WTC11 (cell line): ENCODE measurements around the gene PTPRO.

Experiments
- ATF3 ChIP-seq: sonication (generic); formaldehyde crosslinking; conservative IDR thresholded peaks from 2 replicates; pipeline ENCODE4 v1.8.1; 2022; ENCODE audit warnings: mild to moderate bottlenecking, missing genetic modification reagents
- CTCF ChIP-seq: fragments of 200-600 bp; IDR thresholded peaks from 2 replicates; pipeline ENCODE4 v1.8.0; 2022; ENCODE audit warnings: antibody characterized with exemption
- IRF2 ChIP-seq: sonication (generic); formaldehyde crosslinking; IDR thresholded peaks from 2 replicates; pipeline ENCODE4 v1.8.0; 2022; ENCODE audit warnings: low read depth, missing genetic modification reagents, borderline replicate concordance
- NFATC4 ChIP-seq: fragments of 250-450 bp; sonication (Bioruptor Pico); IDR thresholded peaks from 2 replicates; pipeline ENCODE4 v1.9.0; 2021; ENCODE audit warnings: mild to moderate bottlenecking
- NFYB ChIP-seq: sonication (generic); formaldehyde crosslinking; conservative IDR thresholded peaks from 2 replicates; pipeline ENCODE4 v1.8.0; 2022; ENCODE audit warnings: low read depth, missing genetic modification reagents
- OVOL2 ChIP-seq: fragments of 250-450 bp; sonication (Bioruptor Pico); IDR thresholded peaks from 2 replicates; pipeline ENCODE4 v1.9.0; 2021; ENCODE audit warnings: mild to moderate bottlenecking, borderline replicate concordance
- SP1 ChIP-seq: sonication (generic); formaldehyde crosslinking; conservative IDR thresholded peaks from 2 replicates; pipeline ENCODE4 v1.8.1; 2022; ENCODE audit warnings: missing genetic modification reagents
- USF1 ChIP-seq: sonication (generic); formaldehyde crosslinking; IDR thresholded peaks from 2 replicates; pipeline ENCODE4 v1.8.0; 2022; ENCODE audit warnings: mild to moderate bottlenecking, missing genetic modification reagents
- ZBTB43 ChIP-seq: sonication (generic); formaldehyde crosslinking; IDR thresholded peaks from 2 replicates; pipeline ENCODE4 v1.8.1; 2023; ENCODE audit warnings: mild to moderate bottlenecking, missing genetic modification reagents
- ZNF232 ChIP-seq: sonication (generic); formaldehyde crosslinking; IDR thresholded peaks from 2 replicates; pipeline ENCODE4 v1.8.0; 2022; ENCODE audit warnings: mild to moderate bottlenecking, missing genetic modification reagents
- ZNF281 ChIP-seq: sonication (generic); formaldehyde crosslinking; IDR thresholded peaks from 2 replicates; pipeline ENCODE4 v1.8.0; 2023; ENCODE audit warnings: mild to moderate bottlenecking, missing genetic modification reagents
- TF ChIP-seq, protein P1 (sequence below): sonication (generic); formaldehyde crosslinking; IDR thresholded peaks from 2 replicates; pipeline ENCODE4 v1.8.1; 2023; ENCODE audit warnings: mild to moderate bottlenecking, missing genetic modification reagents
- TF ChIP-seq, protein P2 (sequence below): sonication (generic); formaldehyde crosslinking; IDR thresholded peaks from 2 replicates; pipeline ENCODE4 v1.8.1; 2022; ENCODE audit warnings: low read depth, missing genetic modification reagents, borderline replicate concordance

DNA sequence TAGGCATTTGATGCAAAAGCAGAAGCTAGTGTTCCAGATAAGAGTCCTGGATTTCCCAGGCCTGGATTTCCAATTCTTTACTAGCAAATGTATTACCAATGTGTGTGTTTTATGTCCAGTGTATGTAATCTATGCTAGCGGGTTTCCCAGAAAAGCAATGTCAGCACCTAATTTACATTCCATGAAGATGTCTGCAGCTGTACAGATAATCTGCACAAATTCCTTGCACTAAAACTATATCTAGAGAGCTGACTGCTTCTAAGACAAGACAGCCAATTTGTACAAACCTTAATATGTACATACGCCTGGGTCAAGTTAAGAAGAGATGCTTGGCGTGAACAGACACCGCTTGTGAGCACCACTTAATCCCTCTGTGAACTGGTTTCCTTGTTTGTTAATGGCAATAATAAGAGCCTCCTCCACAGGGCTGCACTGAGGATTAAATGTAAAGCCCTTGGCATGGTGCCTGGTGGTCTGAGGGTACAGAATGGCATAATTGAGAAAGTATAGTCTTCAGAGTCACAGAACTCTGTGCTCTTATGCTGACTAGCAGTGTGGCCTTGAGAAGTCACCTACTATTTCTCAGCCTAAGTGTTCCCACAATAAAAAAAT lies 281.3 kb downstream of the PTPRO start:
- TF ChIP-seq SP1 (CRISPR knock-in tag) (no peak), CTCF (no peak), NFATC4 (no peak), USF1 (CRISPR knock-in tag) (no peak), OVOL2 (CRISPR knock-in tag) (no peak), NFYB (CRISPR knock-in tag) (no peak), ZBTB43 (CRISPR knock-in tag) (no peak), ATF3 (no peak), IRF2 (no peak), ZNF232 (no peak), ZNF281 (CRISPR knock-in tag) (no peak)
- TF ChIP-seq, protein P1, sequence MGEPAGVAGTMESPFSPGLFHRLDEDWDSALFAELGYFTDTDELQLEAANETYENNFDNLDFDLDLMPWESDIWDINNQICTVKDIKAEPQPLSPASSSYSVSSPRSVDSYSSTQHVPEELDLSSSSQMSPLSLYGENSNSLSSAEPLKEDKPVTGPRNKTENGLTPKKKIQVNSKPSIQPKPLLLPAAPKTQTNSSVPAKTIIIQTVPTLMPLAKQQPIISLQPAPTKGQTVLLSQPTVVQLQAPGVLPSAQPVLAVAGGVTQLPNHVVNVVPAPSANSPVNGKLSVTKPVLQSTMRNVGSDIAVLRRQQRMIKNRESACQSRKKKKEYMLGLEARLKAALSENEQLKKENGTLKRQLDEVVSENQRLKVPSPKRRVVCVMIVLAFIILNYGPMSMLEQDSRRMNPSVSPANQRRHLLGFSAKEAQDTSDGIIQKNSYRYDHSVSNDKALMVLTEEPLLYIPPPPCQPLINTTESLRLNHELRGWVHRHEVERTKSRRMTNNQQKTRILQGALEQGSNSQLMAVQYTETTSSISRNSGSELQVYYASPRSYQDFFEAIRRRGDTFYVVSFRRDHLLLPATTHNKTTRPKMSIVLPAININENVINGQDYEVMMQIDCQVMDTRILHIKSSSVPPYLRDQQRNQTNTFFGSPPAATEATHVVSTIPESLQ (CRISPR knock-in tag) = no peak
- TF ChIP-seq, protein P2, sequence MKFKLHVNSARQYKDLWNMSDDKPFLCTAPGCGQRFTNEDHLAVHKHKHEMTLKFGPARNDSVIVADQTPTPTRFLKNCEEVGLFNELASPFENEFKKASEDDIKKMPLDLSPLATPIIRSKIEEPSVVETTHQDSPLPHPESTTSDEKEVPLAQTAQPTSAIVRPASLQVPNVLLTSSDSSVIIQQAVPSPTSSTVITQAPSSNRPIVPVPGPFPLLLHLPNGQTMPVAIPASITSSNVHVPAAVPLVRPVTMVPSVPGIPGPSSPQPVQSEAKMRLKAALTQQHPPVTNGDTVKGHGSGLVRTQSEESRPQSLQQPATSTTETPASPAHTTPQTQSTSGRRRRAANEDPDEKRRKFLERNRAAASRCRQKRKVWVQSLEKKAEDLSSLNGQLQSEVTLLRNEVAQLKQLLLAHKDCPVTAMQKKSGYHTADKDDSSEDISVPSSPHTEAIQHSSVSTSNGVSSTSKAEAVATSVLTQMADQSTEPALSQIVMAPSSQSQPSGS (CRISPR knock-in tag) = no peak
